GM23338 (cell line): ENCODE measurements around the gene MBD6. TPM values are rescaled to one million over a fixed set of nuclear protein-coding genes. Genes with fewer than 3 reads are reported as not detected.
"Not testable (repeated sequence)": the region's sequence is repeated elsewhere in the genome, so short reads cannot be mapped to it uniquely, and the experiment has no call there.

ENCODE experiments used
- ATAC-seq: fragments of 200-7000 bp; cut with Tn5 transposase; 3 replicates; pipeline ENCODE4 v1.9.1; 2020
- DNase-seq: peaks from one replicate; pipeline ENCODE4 v3.0.0-alpha.2; 2015; ENCODE audit warnings: low spot score
- H2AFZ ChIP-seq: fragments of 200-600 bp; sonication (generic); 2 replicates; pipeline ENCODE4 v1.8.0; 2016; ENCODE audit warnings: antibody characterized with exemption, mild to moderate bottlenecking, moderate library complexity
- H3F3A ChIP-seq: fragments of 200-600 bp; sonication (generic); replicated peaks from 2 replicates; pipeline ENCODE4 v1.8.0; 2017; ENCODE audit warnings: antibody characterized with exemption, mixed run types, low read depth
- H3K27ac ChIP-seq: fragments of 200-600 bp; sonication (generic); 2 replicates; pipeline ENCODE4 v1.6.1; 2016; ENCODE audit warnings: low read depth
- H3K27me3 ChIP-seq: fragments of 200-600 bp; sonication (generic); 2 replicates; pipeline ENCODE4 v1.8.0; 2016; ENCODE audit warnings: mild to moderate bottlenecking, mixed run types, moderate library complexity; ENCODE audit not compliant: insufficient read depth
- H3K36me3 ChIP-seq: fragments of 200-600 bp; sonication (generic); 2 replicates; pipeline ENCODE4 v1.8.0; 2016; ENCODE audit warnings: mild to moderate bottlenecking; ENCODE audit not compliant: insufficient read depth
- H3K4me1 ChIP-seq: fragments of 200-600 bp; sonication (generic); 2 replicates; pipeline ENCODE4 v1.8.0; 2016; ENCODE audit warnings: mild to moderate bottlenecking, moderate library complexity; ENCODE audit not compliant: insufficient read depth
- H3K4me2 ChIP-seq: fragments of 200-600 bp; sonication (generic); 2 replicates; pipeline ENCODE4 v1.7.1; 2017; ENCODE audit warnings: mixed run types
- H3K4me3 ChIP-seq: fragments of 200-600 bp; sonication (generic); 2 replicates; pipeline ENCODE4 v1.6.1; 2016; ENCODE audit warnings: mixed run types
- H3K79me2 ChIP-seq: fragments of 200-600 bp; sonication (generic); replicated peaks from 2 replicates; pipeline ENCODE4 v1.8.0; 2017; ENCODE audit warnings: mild to moderate bottlenecking; ENCODE audit not compliant: insufficient read depth
- H3K9me2 ChIP-seq: fragments of 200-600 bp; sonication (generic); 2 replicates; pipeline ENCODE4 v1.8.0; 2017; ENCODE audit not compliant: insufficient read depth
- H4K20me1 ChIP-seq: fragments of 200-600 bp; sonication (generic); replicated peaks from 2 replicates; pipeline ENCODE4 v1.8.0; 2017; ENCODE audit warnings: mild to moderate bottlenecking; ENCODE audit not compliant: insufficient read depth
- H3K27ac Mint-ChIP-seq: 2 replicates; pipeline ENCODE4 v1.8.0; 2020; ENCODE audit warnings: inconsistent platforms, mild to moderate bottlenecking, moderate library complexity, mixed read lengths
- H3K27me3 Mint-ChIP-seq: 3 replicates; pipeline ENCODE4 v1.8.0; 2022; ENCODE audit warnings: low read depth, mild to moderate bottlenecking, moderate library complexity, mixed read lengths, inconsistent platforms; ENCODE audit not compliant: insufficient read depth, poor library complexity
- H3K36me3 Mint-ChIP-seq: 3 replicates; pipeline ENCODE4 v1.8.0; 2021; ENCODE audit warnings: low read depth, mild to moderate bottlenecking, inconsistent platforms, moderate library complexity, mixed read lengths
- H3K4me1 Mint-ChIP-seq: 3 replicates; pipeline ENCODE4 v1.8.0; 2020; ENCODE audit warnings: mild to moderate bottlenecking, inconsistent platforms, mixed read lengths
- H3K4me3 Mint-ChIP-seq: 3 replicates; pipeline ENCODE4 v1.8.0; 2021; ENCODE audit warnings: moderate library complexity, mild to moderate bottlenecking, inconsistent platforms, mixed read lengths
- H3K9me3 Mint-ChIP-seq: 3 replicates; pipeline ENCODE4 v1.8.0; 2020; ENCODE audit warnings: moderate library complexity, mild to moderate bottlenecking, inconsistent platforms, mixed read lengths
- ETS1 ChIP-seq: IDR thresholded peaks from 2 replicates; pipeline ENCODE4 v1.6.1; 2016; ENCODE audit warnings: antibody characterized with exemption
- EZH2phosphoT487 ChIP-seq: fragments of 200-600 bp; sonication (generic); IDR thresholded peaks from one replicate; pipeline ENCODE4 v1.8.1; 2018; ENCODE audit warnings: antibody characterized with exemption; ENCODE audit not compliant: unreplicated experiment
- NANOG ChIP-seq: IDR thresholded peaks from 2 replicates; pipeline ENCODE4 v1.6.1; 2016; ENCODE audit warnings: antibody characterized with exemption, borderline replicate concordance
- POLR2AphosphoS5 ChIP-seq: IDR thresholded peaks from 2 replicates; pipeline ENCODE4 v1.6.1; 2016; ENCODE audit warnings: antibody characterized with exemption, low read depth
- REST ChIP-seq: IDR thresholded peaks from one replicate; pipeline ENCODE4 v1.6.1; 2018; ENCODE audit warnings: antibody characterized with exemption; ENCODE audit not compliant: unreplicated experiment
- ZNF114 ChIP-seq: fragments of 250-450 bp; sonication (Bioruptor Pico); IDR thresholded peaks from 2 replicates; pipeline ENCODE4 v1.5.0; 2020; ENCODE audit warnings: mild to moderate bottlenecking, moderate library complexity
- ZNF331 ChIP-seq: fragments of 250-450 bp; sonication (Bioruptor Pico); IDR thresholded peaks from 2 replicates; pipeline ENCODE4 v1.5.0; 2020; ENCODE audit warnings: low read depth, mild to moderate bottlenecking, moderate library complexity
- polyA plus RNA-seq: library from polyadenylated mRNA; unstranded; fragments of >200 nt; fragmentation: Nextera tagmentation; extraction: Ambion mirVana; gene quantifications from 2 replicates; pipeline ENCODE4 v1.2.1, GENCODE V29; 2016
- total RNA-seq: library from RNA; depleted of rRNA; stranded (reverse); fragments of >200 nt; shearing (Covaris generic); gene quantifications from 2 replicates; pipeline ENCODE4 v1.2.3, GENCODE V29; 2014
- TF ChIP-seq, protein P1 (sequence below), 2 experiments: fragments of 200-600 bp in 1 of 2; sonication (generic) in 1 of 2; conservative IDR thresholded peaks; 2 replicates each; pipeline versions ENCODE4 v1.5.1 to v1.6.1; 2016 to 2017; ENCODE audit warnings: antibody characterized with exemption in 2 of 2, low read depth in 2 of 2, mild to moderate bottlenecking in 2 of 2, moderate library complexity in 1 of 2

MBD6 gene
- total and polyA plus RNA-seq, 2 experiments from 2014 or later: 12.5 to 17.1 TPM

GRCh38 chr12:57498571-57498970, 24.1 kb upstream of the MBD6 start (continued):
- TF ChIP-seq ETS1 (no peak), EZH2phosphoT487 (no peak), REST (no peak), POLR2AphosphoS5 (no peak), ZNF331 (CRISPR knock-in tag) (no peak)
- TF ChIP-seq, protein P1, sequence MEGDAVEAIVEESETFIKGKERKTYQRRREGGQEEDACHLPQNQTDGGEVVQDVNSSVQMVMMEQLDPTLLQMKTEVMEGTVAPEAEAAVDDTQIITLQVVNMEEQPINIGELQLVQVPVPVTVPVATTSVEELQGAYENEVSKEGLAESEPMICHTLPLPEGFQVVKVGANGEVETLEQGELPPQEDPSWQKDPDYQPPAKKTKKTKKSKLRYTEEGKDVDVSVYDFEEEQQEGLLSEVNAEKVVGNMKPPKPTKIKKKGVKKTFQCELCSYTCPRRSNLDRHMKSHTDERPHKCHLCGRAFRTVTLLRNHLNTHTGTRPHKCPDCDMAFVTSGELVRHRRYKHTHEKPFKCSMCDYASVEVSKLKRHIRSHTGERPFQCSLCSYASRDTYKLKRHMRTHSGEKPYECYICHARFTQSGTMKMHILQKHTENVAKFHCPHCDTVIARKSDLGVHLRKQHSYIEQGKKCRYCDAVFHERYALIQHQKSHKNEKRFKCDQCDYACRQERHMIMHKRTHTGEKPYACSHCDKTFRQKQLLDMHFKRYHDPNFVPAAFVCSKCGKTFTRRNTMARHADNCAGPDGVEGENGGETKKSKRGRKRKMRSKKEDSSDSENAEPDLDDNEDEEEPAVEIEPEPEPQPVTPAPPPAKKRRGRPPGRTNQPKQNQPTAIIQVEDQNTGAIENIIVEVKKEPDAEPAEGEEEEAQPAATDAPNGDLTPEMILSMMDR (conservative IDR thresholded peaks at IDR 0.05; ENCODE audit: low read depth in 2 of 2): no peak

- Histone ChIP-seq H3F3A (peaks cover 45% of the 10 kb centered on the region), H3K4me2 (no peak overlapping the region), H3K79me2 (peaks cover 15% of the 10 kb centered on the region), H3K9me2 (no peaks in the 10 kb centered on the region), H3K36me3 (peaks cover 88% of the 10 kb centered on the region), H3K27ac (no peak overlapping the region), H2AFZ (no peak overlapping the region), H4K20me1 (peaks cover 34% of the 10 kb centered on the region), H3K4me1 (no peaks in the 10 kb centered on the region), H3K27me3 (no peaks in the 10 kb centered on the region), H3K4me3 (no peak overlapping the region)
- no peaks in the 10 kb centered on the region for H3K9me3 Mint-ChIP-seq
- H3K27ac Mint-ChIP-seq: no peak overlapping the region
- ATAC-seq (no peak), DNase-seq (no peak)
- peaks cover 14% of the 10 kb centered on the region for H3K27me3 Mint-ChIP-seq
- H3K4me3 Mint-ChIP-seq: no peak overlapping the region
- no peak for TF ChIP-seq ZNF114 (CRISPR knock-in tag)
- TF ChIP-seq EZH2phosphoT487: no peak
- no peak for TF ChIP-seq NANOG
- H3K4me1 Mint-ChIP-seq: peaks cover 2% of the 10 kb centered on the region; the same call in 2 of the 3 replicates
- H3K36me3 Mint-ChIP-seq: peaks cover 100% of the 10 kb centered on the region
Measured at GRCh38 chr12:57500213-57500612, 22.4 kb upstream of the MBD6 start.

GRCh38 chr12:57502311-57502969, 20.2 kb upstream of the MBD6 start:
- H3K9me3 Mint-ChIP-seq, H3K4me1 ChIP-seq, H3K4me2 ChIP-seq, H3K4me1 Mint-ChIP-seq, H2AFZ ChIP-seq, H3K9me2 ChIP-seq, H3K79me2 ChIP-seq, DNase-seq, ATAC-seq, H3K4me3 ChIP-seq, H3K27me3 ChIP-seq, H3K27ac Mint-ChIP-seq, H3K4me3 Mint-ChIP-seq, H3K27ac ChIP-seq: not testable (repeated sequence)
- peaks cover 86% of the 10 kb centered on the region for H3K36me3 ChIP-seq
- Mint-ChIP-seq H3K27me3 (peaks cover 12% of the 10 kb centered on the region), H3K36me3 (peaks cover 94% of the 10 kb centered on the region)
- peaks cover 47% of the 10 kb centered on the region for H3F3A ChIP-seq
- H4K20me1 ChIP-seq: peaks cover 31% of the 10 kb centered on the region

GRCh38 chr12:57506541-57506940, 16.1 kb upstream of the MBD6 start:
- Histone ChIP-seq H3F3A (peaks cover 32% of the 10 kb centered on the region), H3K36me3 (peaks cover 82% of the 10 kb centered on the region), H4K20me1 (peaks cover 18% of the 10 kb centered on the region), H3K79me2 (peaks cover 14% of the 10 kb centered on the region; the same call in 1 of the 2 replicates)
- H3K9me3 Mint-ChIP-seq, H3K27ac ChIP-seq, H3K4me3 Mint-ChIP-seq, H3K27me3 ChIP-seq, H3K27ac Mint-ChIP-seq, H3K4me1 Mint-ChIP-seq, H3K4me2 ChIP-seq, H3K4me3 ChIP-seq, H3K4me1 ChIP-seq, H2AFZ ChIP-seq, ATAC-seq, DNase-seq, H3K9me2 ChIP-seq: not testable (repeated sequence)
- Mint-ChIP-seq H3K36me3 (peaks cover 86% of the 10 kb centered on the region), H3K27me3 (peaks cover 14% of the 10 kb centered on the region)
